ENCODE data around the gene IQCK.

IQCK gene

DNA sequence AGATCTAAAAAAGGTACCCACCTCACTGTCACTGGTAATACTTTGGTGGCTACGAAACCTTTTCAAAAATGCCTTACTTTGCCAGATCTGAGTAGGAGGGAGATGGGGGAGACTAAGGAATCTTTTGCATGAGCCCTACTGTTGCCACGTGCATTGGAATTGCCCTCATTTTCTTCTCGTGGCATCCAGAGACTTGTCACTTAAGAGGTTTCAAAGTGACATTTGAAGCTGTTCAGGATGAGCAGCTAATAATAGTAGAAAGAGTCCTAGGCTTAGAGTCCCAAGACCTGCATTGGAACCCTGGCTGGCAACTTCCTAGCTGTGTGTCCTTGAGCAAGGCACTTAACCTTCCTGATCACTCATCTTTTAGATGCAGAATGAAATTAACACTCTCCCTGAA, 123.1 kb downstream of the IQCK start:
- no peak for DNase-seq

- DNase-seq: no peak
Measured at GRCh38 chr16:19842426-19843157, 124.5 kb downstream of the IQCK start.

GRCh38 chr16:19843371-19843770, 125.3 kb downstream of the IQCK start:
- no peak for DNase-seq

DNA sequence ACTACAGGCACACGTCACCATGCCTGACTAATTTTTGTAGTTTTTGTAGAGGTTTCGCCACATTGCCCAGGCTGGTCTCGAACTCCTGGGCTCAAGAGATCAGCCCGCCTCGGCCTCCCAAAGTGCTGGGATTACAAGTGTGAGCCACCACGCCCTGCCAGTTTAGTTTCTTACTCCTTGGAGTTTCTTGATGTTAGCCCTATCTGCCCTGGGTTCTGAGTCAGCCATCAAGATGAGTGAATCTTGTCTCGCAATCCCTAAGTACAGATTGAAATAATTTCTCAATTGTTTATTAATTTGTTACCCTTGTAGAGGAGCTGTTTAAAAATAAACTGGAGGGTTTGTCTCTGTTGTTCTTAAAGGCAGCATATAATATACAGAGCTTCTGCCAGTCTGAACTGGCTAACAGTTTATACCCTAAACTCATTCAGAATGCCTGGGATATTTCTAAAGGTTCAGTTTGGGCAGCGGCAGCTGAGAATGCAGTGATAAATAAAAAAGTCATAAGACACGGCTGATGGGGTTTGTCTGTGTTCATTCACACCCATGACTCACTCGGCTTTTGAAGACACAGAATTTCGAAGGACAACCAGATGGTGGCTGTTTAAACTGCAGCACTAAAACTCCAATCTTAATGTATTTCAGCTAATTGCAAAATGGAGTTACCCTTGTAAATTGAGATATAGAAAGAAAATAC, 127.0 kb downstream of the IQCK start:
- no peak for DNase-seq

- DNase-seq: no peak
Measured at GRCh38 chr16:19846436-19846835, 128.4 kb downstream of the IQCK start.

DNA sequence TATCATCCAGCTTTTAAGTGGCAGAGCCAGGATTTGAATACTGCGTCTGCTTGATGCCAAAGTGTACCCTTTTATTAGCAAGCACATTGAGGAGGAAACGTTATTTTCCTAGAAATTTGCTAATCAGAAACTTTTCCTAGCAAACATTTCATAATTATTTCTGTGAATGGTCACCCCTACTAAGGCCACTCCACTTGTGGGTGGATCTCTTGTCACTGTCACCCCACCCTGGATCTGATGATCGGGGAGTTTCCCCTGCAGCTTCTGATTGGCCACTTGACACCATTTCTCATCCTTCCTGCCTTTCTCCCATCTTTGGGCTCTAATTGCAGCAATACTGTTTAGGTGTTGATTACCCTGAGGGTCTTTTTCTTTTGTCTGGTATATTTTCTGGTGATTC, 130.7 kb downstream of the IQCK start:
- DNase-seq: no peak

GRCh38 chr16:19850131-19850817, 132.2 kb downstream of the IQCK start:
- DNase-seq: no peak

- no peak for DNase-seq
Measured at GRCh38 chr16:19851476-19851875, 133.4 kb downstream of the IQCK start.

DNA sequence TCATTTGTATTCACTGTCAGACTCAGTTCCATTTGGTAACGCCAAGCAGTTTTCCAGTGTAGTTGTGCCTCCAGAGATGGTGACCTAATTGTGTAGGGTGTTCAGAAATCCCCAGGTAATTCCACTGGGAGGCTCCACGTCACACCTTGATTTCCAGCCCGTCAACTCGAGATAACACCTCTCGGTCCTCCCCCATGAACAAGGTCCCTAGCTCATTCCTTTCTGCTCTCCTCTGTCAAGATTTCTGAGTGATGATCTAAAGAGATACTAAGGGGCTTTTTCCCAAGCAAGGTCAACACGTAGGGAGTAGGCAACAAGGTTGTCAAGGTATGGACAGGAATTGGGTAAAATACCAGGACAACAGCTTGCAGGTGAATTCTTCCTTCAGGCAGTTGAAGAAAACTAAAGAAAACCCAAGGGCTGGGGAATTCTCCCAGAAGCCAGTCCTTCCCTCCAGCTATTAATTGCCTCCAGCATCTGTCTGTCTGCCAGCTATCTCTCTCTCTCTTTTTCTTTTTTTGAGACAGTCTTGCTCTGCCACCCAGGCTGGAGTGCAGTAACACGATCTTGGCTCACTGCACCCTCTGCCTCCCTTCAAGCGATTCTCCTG, 135.2 kb downstream of the IQCK start:
- no peak for DNase-seq

- no peak for DNase-seq
Measured at GRCh38 chr16:19853742-19854542, 135.9 kb downstream of the IQCK start.

- no peak for DNase-seq
Measured at GRCh38 chr16:19854543-19854876, 136.4 kb downstream of the IQCK start.

DNA sequence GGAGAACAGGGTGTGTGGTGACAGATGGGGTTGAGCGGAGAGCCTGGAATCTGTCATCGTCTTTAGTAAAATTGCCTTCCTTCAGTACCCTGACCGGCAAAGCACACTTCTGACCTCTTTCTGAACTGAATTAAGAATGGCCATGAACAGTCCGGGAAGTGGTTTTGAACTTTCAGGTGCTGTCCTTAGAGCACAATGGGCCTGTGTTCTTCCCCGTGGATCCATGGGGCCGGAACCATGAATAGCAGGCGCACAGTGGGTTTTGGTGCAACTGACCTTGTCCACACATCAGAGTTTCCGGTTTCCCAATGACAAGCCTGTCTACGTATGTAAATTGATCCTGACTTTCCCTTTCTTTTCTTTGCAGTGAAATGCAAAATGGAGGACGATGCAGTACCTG, 138.0 kb downstream of the IQCK start:
- DNase-seq: no peak

DNA sequence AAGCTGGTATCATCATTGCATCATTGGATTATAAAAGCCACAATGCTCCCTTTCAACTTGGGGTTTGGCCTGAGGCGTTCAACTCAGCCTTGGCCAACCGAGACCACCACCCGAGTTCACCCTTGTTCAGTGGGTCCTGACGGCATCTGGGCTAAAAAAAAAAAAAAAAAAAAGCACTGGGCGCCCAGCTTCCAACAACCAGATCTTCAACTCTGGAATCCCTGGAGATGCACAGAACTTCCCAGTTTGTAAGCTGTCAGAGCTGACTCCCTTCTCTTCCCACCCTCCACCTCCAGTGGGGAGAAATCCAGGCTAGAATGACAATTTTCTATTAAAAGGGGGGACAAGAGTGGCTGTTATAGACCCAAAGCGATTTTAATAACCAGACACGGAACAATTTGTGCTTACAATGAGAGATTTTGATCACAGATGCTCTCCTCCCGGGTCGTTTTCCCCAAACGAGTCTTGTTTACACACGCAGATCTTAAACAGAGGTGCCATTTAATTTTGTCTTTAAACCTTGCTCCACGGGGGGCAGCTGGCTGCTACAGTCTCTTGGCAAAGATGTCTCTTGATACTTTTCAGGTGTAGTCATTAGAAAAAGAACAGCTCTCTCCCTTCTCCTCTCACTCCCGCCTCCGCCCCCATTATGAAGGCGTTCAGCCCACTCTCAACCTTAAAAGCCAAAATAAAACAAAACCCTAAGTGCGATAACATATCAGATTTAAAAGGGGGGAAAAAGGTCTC, 139.7 kb downstream of the IQCK start:
- DNase-seq: no peak

- no peak for DNase-seq
Measured at GRCh38 chr16:19858340-19859018, 140.4 kb downstream of the IQCK start.

GRCh38 chr16:19859166-19859565, 141.1 kb downstream of the IQCK start:
- no peak for DNase-seq

- no peak for DNase-seq
Measured at GRCh38 chr16:19859603-19860002, 141.5 kb downstream of the IQCK start.

DNA sequence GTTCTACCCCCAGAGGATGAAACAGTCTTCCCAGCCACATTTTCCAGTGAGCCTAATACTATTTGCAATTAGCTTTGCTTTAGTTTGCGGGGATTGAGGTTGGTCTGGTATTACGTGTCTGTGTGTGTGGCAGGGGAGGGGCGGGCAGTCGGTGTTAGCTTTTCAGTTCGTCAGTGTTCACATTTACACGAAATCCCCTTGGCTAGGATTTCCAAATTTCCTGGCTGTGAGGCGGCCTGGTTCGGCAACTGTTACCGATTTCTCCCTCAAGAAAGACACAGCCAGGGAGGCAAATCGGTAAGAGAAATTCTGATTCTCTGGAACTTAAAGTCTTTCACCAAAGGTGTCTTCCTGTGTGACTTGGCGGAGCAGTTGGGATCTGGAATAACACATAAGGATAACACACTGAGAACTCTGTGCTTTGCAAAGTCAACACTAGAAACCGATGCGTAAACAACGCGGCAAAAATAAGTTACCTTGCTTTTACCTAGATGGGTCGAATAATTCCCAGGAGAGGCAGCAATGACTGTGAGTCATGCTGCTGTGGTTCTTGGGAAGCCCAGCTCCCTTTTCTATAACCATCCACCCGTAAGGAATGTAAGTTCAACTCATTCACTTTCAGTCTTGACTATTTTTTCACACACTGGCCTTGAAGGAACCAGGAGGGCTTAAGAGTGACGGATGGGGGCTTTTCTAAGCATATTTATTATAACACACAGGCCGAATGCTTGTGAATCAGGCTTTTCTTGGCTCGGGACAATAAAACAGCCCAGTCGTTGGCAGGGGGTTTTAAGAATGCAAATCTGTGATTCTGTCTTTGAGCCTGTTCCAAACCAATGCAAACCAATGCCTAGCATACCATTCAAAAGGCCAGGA, 142.3 kb downstream of the IQCK start:
- no peak for DNase-seq

GRCh38 chr16:19861133-19861532, 143.1 kb downstream of the IQCK start:
- DNase-seq: no peak

- DNase-seq: no peak
Measured at GRCh38 chr16:19861811-19862327, 143.8 kb downstream of the IQCK start.

DNA sequence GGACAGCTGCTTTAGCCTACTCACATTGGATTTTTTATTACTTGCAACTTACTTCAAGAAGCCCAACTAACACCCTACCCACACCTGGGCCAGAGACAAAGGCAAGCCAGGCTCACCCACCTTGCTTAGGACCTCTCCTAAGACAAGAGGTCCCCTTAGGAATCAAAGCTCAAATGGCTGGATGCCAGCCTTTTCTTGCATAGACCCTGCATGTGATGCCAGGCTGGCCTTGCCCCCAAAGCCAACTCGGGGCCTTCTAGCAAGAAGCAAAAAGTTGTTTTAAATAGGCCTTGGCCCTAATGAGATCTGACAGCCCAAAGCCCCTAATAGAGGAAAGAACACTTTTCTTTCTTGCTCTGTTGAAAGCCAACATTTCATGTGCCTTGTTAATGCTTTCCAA, 145.9 kb downstream of the IQCK start:
- DNase-seq: no peak
